Mammary epithelial cell (primary cell): Measurements from ENCODE around the gene DIS3.

Source experiments
- CTCF ChIP-seq, 2 donors: IDR thresholded peaks in 1 of 2; conservative IDR thresholded peaks in 1 of 2; 2 replicates each; pipeline ENCODE4 v1.5.1; 2011 to 2012; ENCODE audit warnings: inconsistent platforms in 2 of 2, low read length in 2 of 2, mild to moderate bottlenecking in 2 of 2, control low read depth in 1 of 2, low read depth in 1 of 2; ENCODE audit not compliant: insufficient read depth in 1 of 2; ENCODE audit errors: extremely low read depth in 1 of 2
- EZH2 ChIP-seq: IDR thresholded peaks from 2 replicates; pipeline ENCODE4 v1.6.1; 2012; ENCODE audit warnings: low read length, inconsistent platforms, borderline replicate concordance

- TF ChIP-seq CTCF (conservative IDR thresholded peaks at IDR 0.05 in 1 of 2, IDR thresholded peaks at IDR 0.05 in 1 of 2; ENCODE audit: extremely low read depth in 1 of 2, insufficient read depth in 1 of 2, low read depth in 1 of 2, low read length in 2 of 2): no peak
- no peak for TF ChIP-seq EZH2
These were observed 44.7 kb downstream of the DIS3 start for GRCh38 chr13:72737033-72737432.
